Stimulated activated CD8-positive, alpha-beta memory T cell treated with anti-CD3 and anti-CD28 coated beads, Interleukin-4, amount 100 ng/mL, for 48 hours (primary cell): ENCODE measurements around the gene RYR1.
"Not testable (repeated sequence)": the region's sequence is repeated elsewhere in the genome, so short reads cannot be mapped to it uniquely, and the experiment has no call there.

Experiments used
- DNase-seq: peaks from one replicate; pipeline ENCODE4 v3.0.0-alpha.2; 2020

Gene RYR1

GRCh38 chr19:38544569-38545315 is 111.3 kb downstream of the RYR1 start:
- DNase-seq = no peak

- no peak for DNase-seq
Observed at GRCh38 chr19:38545596-38545995, 112.1 kb downstream of the RYR1 start.

GRCh38 chr19:38547421-38547820 is 113.9 kb downstream of the RYR1 start:
- no peak for DNase-seq

GRCh38 chr19:38549061-38549460 is 115.6 kb downstream of the RYR1 start:
- no peak for DNase-seq

GRCh38 chr19:38549942-38550341 is 116.5 kb downstream of the RYR1 start:
- no peak for DNase-seq

- DNase-seq = no peak
Observed at GRCh38 chr19:38550376-38550775, 116.9 kb downstream of the RYR1 start.

- DNase-seq = peak; percentile 75
Observed at GRCh38 chr19:38551450-38551813, 117.9 kb downstream of the RYR1 start.

GRCh38 chr19:38553239-38553638 is 119.7 kb downstream of the RYR1 start:
- DNase-seq = not testable (repeated sequence)

GRCh38 chr19:38554676-38555141 is 121.2 kb downstream of the RYR1 start:
- no peak for DNase-seq

- DNase-seq = no peak
Observed at GRCh38 chr19:38555200-38555599, 121.7 kb downstream of the RYR1 start.

GRCh38 chr19:38556521-38557174 is 123.2 kb downstream of the RYR1 start:
- DNase-seq = no peak

GRCh38 chr19:38557205-38557799 is 123.8 kb downstream of the RYR1 start:
- peak; percentile 60 for DNase-seq

GRCh38 chr19:38558933-38559332 is 125.4 kb downstream of the RYR1 start:
- DNase-seq = not testable (repeated sequence)

GRCh38 chr19:38559428-38560401 is 126.2 kb downstream of the RYR1 start:
- DNase-seq = peak; percentile 44

- no peak for DNase-seq
Observed at GRCh38 chr19:38561053-38561606, 127.6 kb downstream of the RYR1 start.

- no peak for DNase-seq
Observed at GRCh38 chr19:38561658-38562057, 128.2 kb downstream of the RYR1 start.

GRCh38 chr19:38562096-38562495 is 128.6 kb downstream of the RYR1 start:
- DNase-seq = no peak

GRCh38 chr19:38563475-38563874 is 130.0 kb downstream of the RYR1 start:
- no peak for DNase-seq

GRCh38 chr19:38564981-38565690 is 131.6 kb downstream of the RYR1 start:
- peak; percentile 56 for DNase-seq

GRCh38 chr19:38565691-38566105 is 132.2 kb downstream of the RYR1 start:
- DNase-seq = no peak

GRCh38 chr19:38569368-38569983 is 136.0 kb downstream of the RYR1 start:
- DNase-seq = no peak
